K562 (cell line): ENCODE measurements around the gene DYNC1I1.

Source experiments
- BHLHE40 ChIP-seq: IDR thresholded peaks from 2 replicates; pipeline ENCODE4 v1.6.1; 2011; ENCODE audit warnings: low read length, improper control_type of control experiment
- ELF1 ChIP-seq: fragments of 200-800 bp; sonication (Bioruptor generic); IDR thresholded peaks from 2 replicates; pipeline ENCODE4 v1.6.1; 2016; ENCODE audit warnings: missing genetic modification characterization, missing compliant biosample characterization
- EP300 ChIP-seq: IDR thresholded peaks from 2 replicates; pipeline ENCODE4 v1.6.1; 2012; ENCODE audit warnings: low read length, improper control_type of control experiment
- FOXO4 ChIP-seq: fragments of 450-650 bp; formaldehyde crosslinking; IDR thresholded peaks from 2 replicates; pipeline ENCODE4 v1.4.0; 2020; ENCODE audit warnings: mild to moderate bottlenecking, moderate library complexity
- HNRNPK ChIP-seq: fragments of 200-400 bp; formaldehyde crosslinking; IDR thresholded peaks from one replicate; pipeline ENCODE4 v1.6.1; 2018; ENCODE audit warnings: mild to moderate bottlenecking, low read depth, low read length; ENCODE audit not compliant: poor library complexity, severe bottlenecking
- MYBL2 ChIP-seq, 2 experiments: fragments of 450-650 bp in 1 of 2; sonication (generic) in 1 of 2; formaldehyde crosslinking in 1 of 2; IDR thresholded peaks; 2 replicates each; pipeline versions ENCODE4 v1.6.1 to v1.8.1; 2017 to 2022; ENCODE audit warnings: borderline replicate concordance in 1 of 2, inconsistent platforms in 1 of 2, low read depth in 1 of 2, mild to moderate bottlenecking in 1 of 2, missing genetic modification reagents in 1 of 2, moderate library complexity in 1 of 2
- PHF8 ChIP-seq: fragments of 200-600 bp; sonication (generic); IDR thresholded peaks from 2 replicates; pipeline ENCODE4 v1.6.1; 2012; ENCODE audit warnings: mixed run types, mild to moderate bottlenecking, inconsistent platforms, low read length, moderate library complexity, borderline replicate concordance
- SIX5 ChIP-seq, 2 experiments: IDR thresholded peaks; 2 replicates each; pipeline ENCODE4 v1.6.1; 2011; ENCODE audit warnings: low read length in 2 of 2, borderline replicate concordance in 1 of 2, low read depth in 1 of 2, mild to moderate bottlenecking in 1 of 2, moderate library complexity in 1 of 2; ENCODE audit not compliant: insufficient read depth in 1 of 2
- SRSF9 ChIP-seq: fragments of 200-400 bp; formaldehyde crosslinking; IDR thresholded peaks from 2 replicates; pipeline ENCODE4 v1.6.1; 2017; ENCODE audit warnings: low read depth, low read length, borderline replicate concordance
- TF ChIP-seq, protein P1 (sequence below), 3 experiments: IDR thresholded peaks in 2 of 3; conservative IDR thresholded peaks in 1 of 3; 2 replicates each; pipeline ENCODE4 v1.5.1; 2011 to 2012; ENCODE audit warnings: low read length in 3 of 3, mild to moderate bottlenecking in 3 of 3, control low read depth in 2 of 3, improper control_type of control experiment in 1 of 3, inconsistent platforms in 1 of 3, low read depth in 1 of 3, mixed read lengths in 1 of 3, moderate library complexity in 1 of 3; ENCODE audit not compliant: insufficient read depth in 2 of 3

DNA sequence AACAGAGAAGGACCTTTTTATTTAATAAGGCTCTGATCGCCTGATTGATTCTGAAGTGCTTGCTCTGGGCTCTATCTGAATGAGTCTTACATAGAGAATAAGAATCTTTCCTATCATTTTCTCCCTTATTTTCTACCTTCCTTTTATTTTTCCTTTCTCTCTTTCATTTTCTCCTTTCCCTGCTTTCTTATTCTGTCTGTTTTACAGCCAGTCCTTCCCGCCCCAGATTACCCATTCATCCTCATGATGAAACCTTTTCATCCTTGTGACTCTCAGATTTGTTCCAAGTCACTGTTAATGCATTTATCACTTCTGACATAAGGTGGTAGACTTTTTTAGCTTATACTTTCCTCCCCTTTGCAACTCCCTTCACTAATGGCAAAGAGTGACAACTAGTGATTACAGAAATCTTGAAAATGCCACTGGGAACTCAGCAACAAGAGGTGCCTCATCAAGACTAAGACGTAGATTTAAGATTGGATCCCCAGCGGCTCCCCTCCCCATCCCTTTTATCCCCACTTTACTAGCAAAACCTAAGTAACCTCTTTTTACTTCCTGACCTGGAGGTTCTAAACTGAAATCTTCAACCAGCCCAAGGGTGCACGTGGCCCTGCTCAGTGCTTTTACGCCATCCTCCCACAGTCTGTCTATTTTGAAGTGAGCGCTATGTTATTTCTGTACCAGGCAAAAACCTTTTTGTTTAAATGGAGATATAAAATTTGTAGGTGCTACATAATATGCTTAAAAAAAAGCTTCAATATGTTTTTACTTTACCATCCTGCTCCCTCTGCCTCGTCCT lies 179.8 kb downstream of the DYNC1I1 start:
- TF ChIP-seq MYBL2 (IDR thresholded peaks at IDR 0.05; ENCODE audit: low read depth) (no peak), MYBL2 (CRISPR knock-in tag; IDR thresholded peaks at IDR 0.05; ENCODE audit: borderline replicate concordance) (no peak), FOXO4 (CRISPR knock-in tag) (no peak), SIX5 (IDR thresholded peaks at IDR 0.05; ENCODE audit: borderline replicate concordance in 1 of 2, insufficient read depth in 1 of 2, low read depth in 1 of 2, low read length in 2 of 2) (no peak), BHLHE40 (no peak), ELF1 (tag) (no peak), HNRNPK (no peak), PHF8 (no peak), EP300 (no peak), SRSF9 (no peak)
- TF ChIP-seq, protein P1, sequence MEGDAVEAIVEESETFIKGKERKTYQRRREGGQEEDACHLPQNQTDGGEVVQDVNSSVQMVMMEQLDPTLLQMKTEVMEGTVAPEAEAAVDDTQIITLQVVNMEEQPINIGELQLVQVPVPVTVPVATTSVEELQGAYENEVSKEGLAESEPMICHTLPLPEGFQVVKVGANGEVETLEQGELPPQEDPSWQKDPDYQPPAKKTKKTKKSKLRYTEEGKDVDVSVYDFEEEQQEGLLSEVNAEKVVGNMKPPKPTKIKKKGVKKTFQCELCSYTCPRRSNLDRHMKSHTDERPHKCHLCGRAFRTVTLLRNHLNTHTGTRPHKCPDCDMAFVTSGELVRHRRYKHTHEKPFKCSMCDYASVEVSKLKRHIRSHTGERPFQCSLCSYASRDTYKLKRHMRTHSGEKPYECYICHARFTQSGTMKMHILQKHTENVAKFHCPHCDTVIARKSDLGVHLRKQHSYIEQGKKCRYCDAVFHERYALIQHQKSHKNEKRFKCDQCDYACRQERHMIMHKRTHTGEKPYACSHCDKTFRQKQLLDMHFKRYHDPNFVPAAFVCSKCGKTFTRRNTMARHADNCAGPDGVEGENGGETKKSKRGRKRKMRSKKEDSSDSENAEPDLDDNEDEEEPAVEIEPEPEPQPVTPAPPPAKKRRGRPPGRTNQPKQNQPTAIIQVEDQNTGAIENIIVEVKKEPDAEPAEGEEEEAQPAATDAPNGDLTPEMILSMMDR (IDR thresholded peaks at IDR 0.05 in 2 of 3, conservative IDR thresholded peaks at IDR 0.05 in 1 of 3; ENCODE audit: insufficient read depth in 2 of 3, low read depth in 1 of 3, low read length in 3 of 3), result no peak
